Activated CD4-positive, alpha-beta memory T cell treated with anti-CD3 and anti-CD28 coated beads for 36 hours (primary cell): Measurements from ENCODE around the gene TTC28. TPM values are rescaled to one million over a fixed set of nuclear protein-coding genes. Genes with fewer than 3 reads are reported as not detected.

Experiments
- CTCF ChIA-PET: fragments of 350-600 bp; sonication (Branson Sonifier 250); formaldehyde crosslinking; loops from one replicate; lab custom pipeline; 2021; ENCODE audit warnings: antibody characterized with exemption, inconsistent platforms; lab: Charles Lee
- POLR2A ChIA-PET: fragments of 350-600 bp; sonication (Branson Sonifier 250); formaldehyde crosslinking; loops from one replicate; lab custom pipeline; 2021; ENCODE audit warnings: antibody characterized with exemption; lab: Charles Lee
- DNase-seq: peaks from one replicate; pipeline ENCODE4 v3.0.0-alpha.2; 2020
- H3K27ac Mint-ChIP-seq: one replicate; pipeline ENCODE4 v1.8.0; 2021; ENCODE audit warnings: mixed read lengths
- H3K27me3 Mint-ChIP-seq: one replicate; pipeline ENCODE4 v1.8.0; 2021; ENCODE audit warnings: mixed read lengths
- H3K36me3 Mint-ChIP-seq: one replicate; pipeline ENCODE4 v1.8.0; 2021; ENCODE audit warnings: mixed read lengths
- H3K4me1 Mint-ChIP-seq: one replicate; pipeline ENCODE4 v1.8.0; 2021; ENCODE audit warnings: low read depth, mixed read lengths
- H3K4me3 Mint-ChIP-seq: one replicate; pipeline ENCODE4 v1.8.0; 2021; ENCODE audit warnings: mild to moderate bottlenecking, mixed read lengths
- H3K9me3 Mint-ChIP-seq: one replicate; pipeline ENCODE4 v1.8.0; 2021; ENCODE audit warnings: mixed read lengths
- intact Hi-C: fragments of 100-400 bp; cut with micrococcal nuclease; formaldehyde crosslinking; loops from one replicate; pipeline ENCODE4 v1.15.1; 2023
- total RNA-seq, 2 experiments: library from RNA; stranded (reverse); gene quantifications; one replicate each; pipeline ENCODE4 v1.2.3, GENCODE V29; 2021

Gene TTC28
- total RNA-seq, 2 experiments from 2014 or later, result 0.59 to 0.80 TPM

- ChIA-PET POLR2A (no interaction called here), CTCF (no interaction called here)
- H3K9me3 Mint-ChIP-seq, result no peaks in the 10 kb centered on the region
- H3K27me3 Mint-ChIP-seq, result peaks cover 7% of the 10 kb centered on the region
- H3K36me3 Mint-ChIP-seq, result no peaks in the 10 kb centered on the region
- H3K4me3 Mint-ChIP-seq, result no peak overlapping the region
- no peak overlapping the region for H3K27ac Mint-ChIP-seq
- intact Hi-C loops, result no loop called here
- no peaks in the 10 kb centered on the region for H3K4me1 Mint-ChIP-seq
- DNase-seq, result no peak
Observed at GRCh38 chr22:28254396-28254795, 425.2 kb downstream of the TTC28 start.

GRCh38 chr22:28252539-28252938, 427.1 kb downstream of the TTC28 start:
- POLR2A ChIA-PET, result interaction anchor here (1.2 kb wide), 1 partner anchor 190 kb away, joined by 3 read pairs; no protein-coding TSS in a partner anchor
- Mint-ChIP-seq H3K9me3 (no peaks in the 10 kb centered on the region), H3K36me3 (no peaks in the 10 kb centered on the region), H3K27me3 (peaks cover 7% of the 10 kb centered on the region), H3K27ac (no peak overlapping the region), H3K4me1 (no peaks in the 10 kb centered on the region), H3K4me3 (no peak overlapping the region)
- CTCF ChIA-PET, result interaction anchor here (1.5 kb wide), 1 partner anchor 184 kb away, joined by 3 read pairs; no protein-coding TSS in a partner anchor
- intact Hi-C loops, result no loop called here
- no peak for DNase-seq

- POLR2A ChIA-PET, result no interaction called here
- H3K27me3 Mint-ChIP-seq, result peaks cover 7% of the 10 kb centered on the region
- H3K27ac Mint-ChIP-seq, result no peak overlapping the region
- H3K36me3 Mint-ChIP-seq, result no peaks in the 10 kb centered on the region
- H3K4me3 Mint-ChIP-seq, result no peak overlapping the region
- H3K9me3 Mint-ChIP-seq, result no peaks in the 10 kb centered on the region
- H3K4me1 Mint-ChIP-seq, result no peaks in the 10 kb centered on the region
- DNase-seq, result no peak
- intact Hi-C loops, result no loop called here
- CTCF ChIA-PET, result interaction anchor here (0.8 to 2.1 kb wide), 2 partner anchors 68 to 192 kb away, joined by 4 read pairs; no protein-coding TSS in a partner anchor
Observed at GRCh38 chr22:28250036-28250695, 429.5 kb downstream of the TTC28 start.

- H3K4me1 Mint-ChIP-seq, result no peaks in the 10 kb centered on the region
- H3K36me3 Mint-ChIP-seq, result no peaks in the 10 kb centered on the region
- no peak for DNase-seq
- peaks cover 6% of the 10 kb centered on the region for H3K27me3 Mint-ChIP-seq
- H3K4me3 Mint-ChIP-seq, result no peak overlapping the region
- CTCF ChIA-PET, result interaction anchor here (2.1 kb wide), 1 partner anchor 193 kb away, joined by 4 read pairs; no protein-coding TSS in a partner anchor
- intact Hi-C loops, result no loop called here
- no peak overlapping the region for H3K27ac Mint-ChIP-seq
- no peaks in the 10 kb centered on the region for H3K9me3 Mint-ChIP-seq
- POLR2A ChIA-PET, result no interaction called here
Observed at GRCh38 chr22:28249402-28249801, 430.2 kb downstream of the TTC28 start.

- Mint-ChIP-seq H3K4me1 (no peaks in the 10 kb centered on the region), H3K36me3 (no peaks in the 10 kb centered on the region), H3K9me3 (no peaks in the 10 kb centered on the region), H3K4me3 (no peak overlapping the region), H3K27me3 (peaks cover 8% of the 10 kb centered on the region), H3K27ac (no peak overlapping the region)
- DNase-seq, result no peak
- POLR2A ChIA-PET, result no interaction called here
- CTCF ChIA-PET, result no interaction called here
- intact Hi-C loops, result no loop called here
Observed at GRCh38 chr22:28247667-28248363, 431.8 kb downstream of the TTC28 start.

GRCh38 chr22:28247136-28247535, 432.5 kb downstream of the TTC28 start:
- H3K27ac Mint-ChIP-seq, result no peak overlapping the region
- H3K4me3 Mint-ChIP-seq, result no peak overlapping the region
- H3K36me3 Mint-ChIP-seq, result no peaks in the 10 kb centered on the region
- POLR2A ChIA-PET, result no interaction called here
- no peak for DNase-seq
- no peaks in the 10 kb centered on the region for H3K9me3 Mint-ChIP-seq
- H3K4me1 Mint-ChIP-seq, result no peaks in the 10 kb centered on the region
- CTCF ChIA-PET, result no interaction called here
- peaks cover 8% of the 10 kb centered on the region for H3K27me3 Mint-ChIP-seq
- intact Hi-C loops, result no loop called here

- H3K27me3 Mint-ChIP-seq, result peaks cover 10% of the 10 kb centered on the region
- CTCF ChIA-PET, result no interaction called here
- intact Hi-C loops, result no loop called here
Observed at GRCh38 chr22:28246397-28246796, 433.2 kb downstream of the TTC28 start.

GRCh38 chr22:28245579-28246224, 433.9 kb downstream of the TTC28 start:
- no peak overlapping the region for H3K4me3 Mint-ChIP-seq
- peaks cover 10% of the 10 kb centered on the region for H3K27me3 Mint-ChIP-seq
- DNase-seq, result no peak
- intact Hi-C loops, result no loop called here
- H3K4me1 Mint-ChIP-seq, result no peaks in the 10 kb centered on the region
- no peak overlapping the region for H3K27ac Mint-ChIP-seq
- CTCF ChIA-PET, result no interaction called here
- no peaks in the 10 kb centered on the region for H3K36me3 Mint-ChIP-seq
- POLR2A ChIA-PET, result no interaction called here
- H3K9me3 Mint-ChIP-seq, result no peaks in the 10 kb centered on the region

More at GRCh38 chr22:28246397-28246796, 433.2 kb downstream of the TTC28 start:
- Mint-ChIP-seq H3K27ac (no peak overlapping the region), H3K9me3 (no peaks in the 10 kb centered on the region), H3K36me3 (no peaks in the 10 kb centered on the region), H3K4me1 (no peaks in the 10 kb centered on the region), H3K4me3 (no peak overlapping the region)
- POLR2A ChIA-PET, result no interaction called here
- DNase-seq, result no peak

GRCh38 chr22:28244757-28245156, 434.9 kb downstream of the TTC28 start:
- ChIA-PET CTCF (no interaction called here), POLR2A (no interaction called here)
- Mint-ChIP-seq H3K36me3 (no peaks in the 10 kb centered on the region), H3K27ac (no peak overlapping the region), H3K9me3 (no peaks in the 10 kb centered on the region), H3K4me1 (no peaks in the 10 kb centered on the region), H3K27me3 (peaks cover 10% of the 10 kb centered on the region), H3K4me3 (no peak overlapping the region)
- no peak for DNase-seq
- intact Hi-C loops, result no loop called here

- H3K27ac Mint-ChIP-seq, result no peak overlapping the region
- H3K36me3 Mint-ChIP-seq, result no peaks in the 10 kb centered on the region
- intact Hi-C loops, result no loop called here
- POLR2A ChIA-PET, result no interaction called here
- no peak for DNase-seq
- CTCF ChIA-PET, result no interaction called here
- H3K9me3 Mint-ChIP-seq, result no peaks in the 10 kb centered on the region
- no peaks in the 10 kb centered on the region for H3K4me1 Mint-ChIP-seq
- H3K4me3 Mint-ChIP-seq, result no peak overlapping the region
- H3K27me3 Mint-ChIP-seq, result peaks cover 10% of the 10 kb centered on the region
Observed at GRCh38 chr22:28243539-28243938, 436.1 kb downstream of the TTC28 start.

- H3K4me1 Mint-ChIP-seq, result no peaks in the 10 kb centered on the region
- no peak overlapping the region for H3K27ac Mint-ChIP-seq
- POLR2A ChIA-PET, result no interaction called here
Observed at GRCh38 chr22:28241656-28242290, 437.9 kb downstream of the TTC28 start.

GRCh38 chr22:28239941-28240340, 439.7 kb downstream of the TTC28 start:
- intact Hi-C loops, result no loop called here
- no peaks in the 10 kb centered on the region for H3K4me1 Mint-ChIP-seq
- H3K9me3 Mint-ChIP-seq, result no peaks in the 10 kb centered on the region
- H3K4me3 Mint-ChIP-seq, result no peak overlapping the region
- POLR2A ChIA-PET, result no interaction called here
- no peak for DNase-seq
- CTCF ChIA-PET, result no interaction called here
- H3K36me3 Mint-ChIP-seq, result no peaks in the 10 kb centered on the region
- H3K27me3 Mint-ChIP-seq, result peaks cover 6% of the 10 kb centered on the region
- H3K27ac Mint-ChIP-seq, result no peak overlapping the region

More at GRCh38 chr22:28241656-28242290, 437.9 kb downstream of the TTC28 start:
- no peaks in the 10 kb centered on the region for H3K36me3 Mint-ChIP-seq
- H3K27me3 Mint-ChIP-seq, result peaks cover 10% of the 10 kb centered on the region
- CTCF ChIA-PET, result no interaction called here
- intact Hi-C loops, result no loop called here
- DNase-seq, result no peak
- H3K9me3 Mint-ChIP-seq, result no peaks in the 10 kb centered on the region
- no peak overlapping the region for H3K4me3 Mint-ChIP-seq
